ENCODE measurements around the gene NEK6.

GRCh38 chr9:124280176-124280691 lies 22.5 kb downstream of the NEK6 start:
- TF ChIP-seq MAX (IDR thresholded peaks at IDR 0.05; ENCODE audit: low read depth, low read length) (no peak), POLR2A (IDR thresholded peaks at IDR 0.05; ENCODE audit: extremely low read depth, insufficient read length) (no peak), MYC (IDR thresholded peaks at IDR 0.05; ENCODE audit: low read depth, low read length) (no peak)
- TF ChIP-seq, protein P1, sequence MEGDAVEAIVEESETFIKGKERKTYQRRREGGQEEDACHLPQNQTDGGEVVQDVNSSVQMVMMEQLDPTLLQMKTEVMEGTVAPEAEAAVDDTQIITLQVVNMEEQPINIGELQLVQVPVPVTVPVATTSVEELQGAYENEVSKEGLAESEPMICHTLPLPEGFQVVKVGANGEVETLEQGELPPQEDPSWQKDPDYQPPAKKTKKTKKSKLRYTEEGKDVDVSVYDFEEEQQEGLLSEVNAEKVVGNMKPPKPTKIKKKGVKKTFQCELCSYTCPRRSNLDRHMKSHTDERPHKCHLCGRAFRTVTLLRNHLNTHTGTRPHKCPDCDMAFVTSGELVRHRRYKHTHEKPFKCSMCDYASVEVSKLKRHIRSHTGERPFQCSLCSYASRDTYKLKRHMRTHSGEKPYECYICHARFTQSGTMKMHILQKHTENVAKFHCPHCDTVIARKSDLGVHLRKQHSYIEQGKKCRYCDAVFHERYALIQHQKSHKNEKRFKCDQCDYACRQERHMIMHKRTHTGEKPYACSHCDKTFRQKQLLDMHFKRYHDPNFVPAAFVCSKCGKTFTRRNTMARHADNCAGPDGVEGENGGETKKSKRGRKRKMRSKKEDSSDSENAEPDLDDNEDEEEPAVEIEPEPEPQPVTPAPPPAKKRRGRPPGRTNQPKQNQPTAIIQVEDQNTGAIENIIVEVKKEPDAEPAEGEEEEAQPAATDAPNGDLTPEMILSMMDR (IDR thresholded peaks at IDR 0.05; ENCODE audit: low read depth, low read length) = no peak

Data from NB4 (cell line).